ENCODE results near the gene ZNF337.
"Not testable (repeated sequence)": the region's sequence is repeated elsewhere in the genome, so short reads cannot be mapped to it uniquely, and the experiment has no call there.

Gene ZNF337

GRCh38 chr20:25637247-25637646, 59.4 kb downstream of the ZNF337 start:
- no peak overlapping the region for H3K27ac ChIP-seq
- TF ChIP-seq CTCF (conservative IDR thresholded peaks at IDR 0.05) (no peak), ZFX (IDR thresholded peaks at IDR 0.05) (no peak)

- no peak overlapping the region for H3K27ac ChIP-seq
- no peak for TF ChIP-seq ZFX (IDR thresholded peaks at IDR 0.05)
- TF ChIP-seq CTCF (conservative IDR thresholded peaks at IDR 0.05), result no peak
Observed at GRCh38 chr20:25632940-25633790, 63.5 kb downstream of the ZNF337 start.

GRCh38 chr20:25630615-25631014, 66.0 kb downstream of the ZNF337 start:
- H3K27ac ChIP-seq, result not testable (repeated sequence)

- TF ChIP-seq CTCF (conservative IDR thresholded peaks at IDR 0.05), result no peak
- TF ChIP-seq ZFX (IDR thresholded peaks at IDR 0.05), result no peak
- no peak overlapping the region for H3K27ac ChIP-seq
Observed at GRCh38 chr20:25629816-25630499, 66.7 kb downstream of the ZNF337 start.

GRCh38 chr20:25626779-25627178, 69.9 kb downstream of the ZNF337 start:
- TF ChIP-seq ZFX (IDR thresholded peaks at IDR 0.05), result no peak
- no peak for TF ChIP-seq CTCF (conservative IDR thresholded peaks at IDR 0.05)
- H3K27ac ChIP-seq, result no peak overlapping the region

GRCh38 chr20:25624500-25624939, 72.1 kb downstream of the ZNF337 start:
- H3K27ac ChIP-seq, result peak overlapping the region; percentile 100

More at GRCh38 chr20:25624500-25624939, 72.1 kb downstream of the ZNF337 start:
- TF ChIP-seq ZFX (IDR thresholded peaks at IDR 0.05) (peak; percentile 23; the same call in 1 of the 2 replicates), CTCF (conservative IDR thresholded peaks at IDR 0.05) (no peak)
